Hematopoietic multipotent progenitor cell treated with erythropoietin and hydrocortisone succinate and interleukin-3 and kit ligand, for 17 days (in vitro differentiated cells): Measurements from ENCODE around the gene RB1.
"Not testable (repeated sequence)": the region's sequence is repeated elsewhere in the genome, so short reads cannot be mapped to it uniquely, and the experiment has no call there.

Experiments used
- DNase-seq: peaks from one replicate; pipeline ENCODE4 v3.0.0-alpha.2; 2015; ENCODE audit warnings: low spot score

RB1 gene

DNA sequence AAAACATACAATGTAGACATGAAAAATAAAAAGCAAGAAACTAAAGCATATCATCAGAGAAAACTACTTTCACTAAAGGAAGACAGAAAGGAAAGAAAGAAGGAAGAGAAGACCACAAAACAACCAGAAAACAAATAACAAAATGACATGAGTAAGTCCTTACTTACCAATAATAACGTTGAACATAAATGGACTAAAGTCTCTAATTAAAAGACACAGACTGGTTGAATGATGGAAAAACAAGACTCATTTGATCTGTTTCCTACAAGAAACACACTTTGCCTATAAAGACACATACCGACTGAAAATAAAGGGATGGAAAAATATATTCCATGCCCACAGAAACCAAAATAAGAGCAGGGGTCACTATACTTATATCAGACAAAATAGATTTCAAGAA, 46.0 kb downstream of the RB1 start:
- no peak for DNase-seq

DNA sequence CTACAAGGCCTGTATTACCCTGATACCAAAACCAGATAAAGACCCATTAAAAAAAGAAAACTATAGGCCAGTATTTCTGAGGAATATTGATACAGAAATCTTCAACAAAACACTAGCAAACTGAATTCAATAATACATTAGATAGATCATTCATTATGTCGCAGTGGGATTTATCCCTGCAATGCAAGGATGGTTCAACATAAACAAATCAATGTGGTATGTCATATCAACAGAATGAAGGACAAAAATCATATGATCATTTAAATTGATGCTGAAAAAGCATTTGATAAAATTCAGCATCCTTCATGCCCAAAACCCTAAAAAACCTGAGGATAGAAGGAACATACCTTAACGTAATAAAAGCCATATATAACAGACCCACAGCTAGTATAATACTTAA, 50.0 kb downstream of the RB1 start:
- no peak for DNase-seq

DNA sequence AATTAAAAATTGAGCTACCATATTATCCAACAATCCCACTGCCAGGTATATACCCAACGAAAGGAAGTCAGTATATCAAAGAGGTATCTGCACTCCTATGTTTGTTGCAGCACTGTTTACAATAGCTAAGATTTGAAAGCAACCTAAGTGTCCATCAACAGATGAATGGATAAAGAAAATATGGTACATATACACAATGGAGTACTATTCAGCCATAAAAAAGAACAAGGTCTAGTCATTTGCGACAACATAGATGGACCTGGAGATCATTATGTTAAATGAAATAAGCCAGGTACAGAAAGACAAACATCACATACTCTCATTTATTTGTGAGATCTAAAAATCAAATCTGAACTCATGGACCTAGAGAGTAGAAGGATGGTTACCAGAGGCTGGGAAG, 52.0 kb downstream of the RB1 start:
- DNase-seq = not testable (repeated sequence)

DNA sequence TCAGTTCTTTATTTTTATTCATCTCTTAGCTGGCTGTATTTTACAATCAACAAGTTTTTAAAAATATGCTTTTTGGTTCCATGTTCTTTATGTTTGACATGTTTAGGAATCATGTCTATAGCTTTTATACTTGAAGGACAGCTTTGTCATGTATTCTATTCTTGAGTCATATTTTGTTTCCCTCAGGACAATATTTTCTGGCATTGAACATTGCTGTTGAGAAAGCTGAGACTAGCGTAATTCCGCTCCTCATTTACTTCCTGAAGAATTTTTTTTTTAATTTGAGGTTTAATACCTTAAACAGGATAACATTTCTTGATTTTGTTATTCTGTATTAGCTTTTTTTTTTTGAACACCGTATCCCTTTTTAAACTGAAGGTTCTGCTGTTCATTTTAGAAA, 53.2 kb downstream of the RB1 start:
- no peak for DNase-seq

DNA sequence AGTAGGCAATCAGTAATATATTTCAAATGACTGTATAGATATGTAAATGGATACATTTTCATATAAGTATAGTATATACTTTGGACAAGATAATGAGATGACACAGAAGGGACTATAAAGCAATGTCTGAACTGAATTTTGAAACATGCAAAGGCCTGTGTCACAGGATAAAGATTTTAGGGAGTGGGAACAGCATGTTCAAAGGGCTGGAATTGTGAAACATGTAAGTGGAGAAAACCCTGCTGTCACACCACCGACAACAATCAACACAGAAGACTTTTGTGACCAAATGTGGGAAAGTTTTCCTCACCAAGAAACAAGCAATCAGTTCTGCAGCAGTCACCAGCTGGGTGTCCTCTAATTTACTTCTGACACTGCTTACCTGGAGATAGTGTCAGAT, 66.4 kb downstream of the RB1 start:
- no peak for DNase-seq

DNA sequence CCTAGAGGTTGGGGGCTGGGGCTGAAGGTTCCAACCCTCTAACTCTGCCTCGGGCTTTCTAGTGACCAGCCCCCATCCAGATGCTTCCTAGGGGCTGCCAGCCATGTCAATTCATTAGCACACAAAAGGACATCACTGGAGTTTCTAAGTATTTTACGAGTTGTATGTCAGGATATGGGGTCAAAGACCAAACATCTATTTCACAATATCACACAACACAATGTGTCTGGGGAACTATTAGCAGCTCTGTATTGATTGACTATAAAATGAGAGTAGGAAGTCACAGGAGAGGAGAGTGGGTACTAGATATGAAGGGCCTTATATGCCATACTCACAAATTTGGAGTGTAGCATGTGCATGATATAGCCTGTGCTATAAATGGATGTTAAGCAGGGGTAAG, 67.3 kb downstream of the RB1 start:
- no peak for DNase-seq

DNA sequence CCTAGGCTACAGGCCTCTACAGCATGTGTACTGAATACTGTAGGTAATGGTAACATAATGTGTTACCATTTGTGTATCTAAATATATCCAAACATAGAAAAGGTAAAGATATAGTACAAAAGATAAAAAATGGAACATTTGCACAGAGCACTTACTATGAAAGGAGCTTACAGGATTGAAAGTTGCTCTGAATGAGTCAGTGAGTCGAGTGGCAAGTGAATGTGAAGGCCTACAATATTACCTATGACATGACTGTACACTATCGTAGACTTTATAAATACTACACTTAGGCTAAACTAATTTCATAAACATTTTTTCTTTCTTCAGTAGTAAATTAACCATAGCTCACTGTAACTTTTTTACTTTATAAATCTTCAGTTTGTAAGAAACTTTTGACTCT, 74.3 kb downstream of the RB1 start:
- DNase-seq = no peak

DNA sequence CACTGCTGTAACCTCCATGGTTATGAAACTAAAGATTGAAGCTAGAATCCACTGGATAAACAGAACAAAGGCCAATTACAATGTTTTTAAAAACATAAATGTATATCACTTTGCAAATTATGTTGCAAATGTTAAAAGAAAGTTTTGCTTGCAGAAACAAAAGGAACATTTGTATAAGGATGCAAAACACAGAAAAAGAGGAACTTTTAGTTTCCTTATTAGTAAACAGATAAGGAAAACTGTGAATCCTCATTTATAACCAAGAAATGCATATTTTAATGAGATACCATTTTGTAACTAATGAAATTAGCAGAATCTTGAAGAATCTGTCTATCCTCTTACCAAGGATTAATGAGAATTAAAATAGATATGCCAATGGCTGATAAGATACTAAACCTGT, 77.0 kb downstream of the RB1 start:
- no peak for DNase-seq

DNA sequence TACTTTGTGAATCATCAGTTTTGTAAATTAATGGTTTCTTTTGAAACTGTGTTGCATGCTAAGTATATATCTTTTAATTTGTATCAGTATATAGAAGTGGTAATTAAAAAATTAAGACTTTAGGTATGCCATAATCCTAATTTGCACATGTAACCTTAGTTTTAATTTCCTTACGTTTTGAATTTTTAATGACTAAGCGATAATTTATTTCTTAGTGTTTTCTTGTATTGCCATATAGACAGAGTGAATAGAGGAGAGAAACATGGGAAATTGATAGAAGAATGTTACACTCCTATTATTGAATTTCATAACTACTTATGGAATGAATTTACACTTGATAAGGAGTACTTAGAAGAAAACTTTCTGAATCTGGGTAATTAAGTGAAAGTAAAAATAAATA, 79.8 kb downstream of the RB1 start:
- DNase-seq = no peak

DNA sequence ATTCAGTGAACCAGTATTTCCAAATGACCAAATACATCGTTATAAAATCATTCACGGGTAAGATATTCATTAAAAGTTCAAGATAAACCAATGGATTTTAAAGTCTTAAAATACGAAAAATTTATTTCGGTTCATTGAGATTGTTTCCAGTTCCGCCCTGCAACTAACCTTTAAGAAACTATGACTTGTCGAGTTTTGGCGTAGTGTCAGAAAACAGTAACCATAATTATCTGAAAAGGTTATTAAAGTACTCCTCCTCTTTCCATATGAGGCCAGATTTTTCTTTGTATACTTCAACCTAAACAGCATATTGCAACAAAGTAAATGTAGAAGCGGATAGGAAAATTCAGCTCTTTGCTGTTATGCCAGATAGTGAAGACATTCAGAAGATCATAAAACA, 83.3 kb downstream of the RB1 start:
- no peak for DNase-seq

DNA sequence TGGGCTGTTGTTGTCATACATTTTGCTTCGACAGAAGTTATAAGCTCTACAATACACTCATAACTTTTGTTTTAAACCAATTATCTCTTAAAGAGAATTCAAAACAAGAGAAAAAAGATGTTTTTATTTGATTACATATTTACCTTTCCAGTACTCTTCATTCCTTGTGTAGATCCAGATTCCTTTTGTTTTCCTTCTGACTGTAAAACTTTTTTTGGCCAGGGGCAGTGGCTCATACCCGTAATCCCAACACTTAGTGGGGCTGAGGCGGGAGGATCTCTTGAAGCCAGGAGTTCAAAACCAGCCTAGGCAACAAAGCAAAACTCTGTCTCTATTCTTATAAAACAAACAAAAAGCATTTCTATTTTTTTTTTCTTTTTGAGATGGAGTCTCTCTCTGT, 87.7 kb downstream of the RB1 start:
- DNase-seq = no peak

DNA sequence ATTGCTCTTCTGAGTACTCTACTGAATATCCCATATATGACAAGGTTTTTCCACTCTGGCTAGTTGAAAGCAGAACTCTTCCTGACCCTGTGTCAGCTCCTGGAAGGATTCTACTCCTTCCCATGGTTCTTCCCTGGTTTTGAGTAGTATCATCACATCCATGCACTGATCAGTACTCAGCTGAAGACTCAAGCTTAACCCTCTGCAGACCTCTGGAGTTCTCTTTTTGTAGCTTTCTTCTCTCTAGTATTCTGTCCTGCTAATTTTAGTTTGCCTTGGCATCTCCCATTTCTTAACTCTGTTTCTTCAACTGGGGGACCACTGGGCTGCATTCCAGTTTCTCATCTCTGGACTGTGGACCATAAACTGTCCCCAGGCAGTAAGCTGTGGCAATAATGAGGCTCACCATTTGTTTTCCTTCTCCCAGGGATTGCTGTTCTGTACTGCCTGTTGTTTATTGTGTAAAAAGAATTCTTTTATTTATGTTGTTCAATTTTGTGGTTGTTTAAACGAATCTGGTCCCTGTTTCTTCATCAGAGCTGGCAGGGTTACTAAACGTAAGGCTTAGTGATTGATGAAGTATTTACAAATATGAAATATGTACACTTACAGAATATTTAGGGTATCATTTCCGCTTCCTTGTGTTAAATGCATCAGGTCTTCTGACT, 89.6 kb downstream of the RB1 start:
- no peak for DNase-seq

DNA sequence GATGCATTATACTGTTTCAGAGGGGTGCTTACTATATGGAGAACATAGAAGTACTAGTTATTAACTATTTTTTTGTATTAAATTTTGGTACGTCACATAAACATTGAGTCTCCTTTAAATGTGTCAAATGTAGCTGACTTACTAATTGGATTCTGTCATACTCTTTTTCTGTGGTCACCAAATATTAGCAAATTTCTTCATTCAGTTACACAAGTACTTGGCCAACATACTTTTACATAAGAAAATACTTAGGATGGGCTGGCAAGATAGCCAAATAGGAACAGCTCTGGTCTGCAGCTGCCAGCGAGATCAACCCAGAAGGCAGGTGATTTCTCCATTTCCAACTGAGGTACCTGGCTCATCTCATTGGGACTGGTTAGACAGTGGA, 90.1 kb downstream of the RB1 start:
- DNase-seq = no peak

DNA sequence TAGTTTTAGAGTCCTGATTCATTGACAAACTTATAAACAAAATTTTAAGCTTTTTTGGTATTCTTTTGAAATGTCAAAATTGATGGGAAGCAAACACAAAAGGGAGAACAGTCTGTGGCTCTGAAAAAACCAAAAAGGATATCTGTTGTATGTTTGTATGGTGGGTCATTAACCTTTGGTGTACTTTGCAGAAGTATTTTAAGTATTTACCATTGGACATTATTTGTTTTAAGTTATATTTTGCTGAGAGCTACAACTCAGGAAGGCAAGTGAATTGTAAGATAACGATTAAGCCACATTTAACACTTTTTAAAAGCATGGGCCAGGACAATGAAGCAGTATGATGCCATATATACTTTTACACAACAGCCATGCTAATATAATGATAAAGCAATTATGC, 94.2 kb downstream of the RB1 start:
- no peak for DNase-seq

DNA sequence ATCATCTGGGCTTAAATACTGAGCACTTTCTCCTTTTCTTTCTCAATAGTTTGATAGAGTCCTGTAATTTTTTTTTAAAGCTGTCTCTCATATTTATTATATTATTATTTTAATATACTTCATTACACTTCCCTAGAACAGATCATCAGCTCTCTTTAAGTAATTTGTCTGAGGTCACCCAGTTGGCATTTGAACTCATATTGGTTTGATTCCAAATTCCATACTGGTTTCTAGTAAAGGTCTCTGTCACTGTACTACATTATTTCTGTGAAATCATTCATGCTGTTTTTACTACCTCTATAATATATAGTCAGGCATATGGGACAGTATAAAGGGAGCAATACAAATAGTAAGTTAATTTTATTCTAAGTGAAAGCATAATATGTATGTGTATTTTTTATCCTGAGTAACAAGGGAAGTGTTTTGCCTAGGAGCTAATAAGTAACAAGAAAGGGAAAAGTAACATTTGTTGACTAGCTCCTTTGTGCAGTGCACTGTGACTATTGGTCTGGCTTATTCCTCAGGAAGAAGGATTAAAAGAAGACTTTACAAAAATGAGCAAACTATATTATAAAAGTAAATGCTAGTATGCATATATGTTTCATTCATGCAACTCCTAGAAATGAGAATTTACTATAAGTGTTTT, 95.0 kb downstream of the RB1 start:
- DNase-seq = no peak

DNA sequence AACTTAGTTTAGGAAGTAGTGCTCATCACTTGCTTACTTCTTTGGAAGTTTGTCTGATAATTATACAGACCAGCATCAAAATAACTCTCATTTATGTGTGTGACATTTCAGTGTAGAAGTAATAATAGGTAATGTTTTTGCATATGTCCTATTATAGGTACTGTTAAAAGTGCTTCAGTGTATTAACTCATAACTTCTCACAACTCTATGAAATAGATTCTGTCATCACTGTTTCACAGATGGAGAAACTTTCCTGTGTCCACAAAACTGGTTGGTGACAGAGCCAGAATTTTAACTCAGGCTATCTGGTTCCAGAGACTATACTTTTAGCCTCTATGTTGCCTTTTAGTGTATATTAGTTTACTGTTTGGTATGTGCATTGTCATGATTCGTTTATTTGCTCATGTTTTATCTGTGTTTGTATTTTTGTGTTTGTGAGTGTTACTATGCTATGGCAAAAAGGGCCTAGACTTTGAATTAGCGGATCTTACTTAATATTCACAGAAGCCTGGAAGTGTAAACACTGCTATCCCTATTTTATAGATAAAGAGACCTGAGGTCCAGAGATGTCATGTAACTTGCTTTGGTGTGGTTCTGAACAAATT, 96.6 kb downstream of the RB1 start:
- DNase-seq = no peak

DNA sequence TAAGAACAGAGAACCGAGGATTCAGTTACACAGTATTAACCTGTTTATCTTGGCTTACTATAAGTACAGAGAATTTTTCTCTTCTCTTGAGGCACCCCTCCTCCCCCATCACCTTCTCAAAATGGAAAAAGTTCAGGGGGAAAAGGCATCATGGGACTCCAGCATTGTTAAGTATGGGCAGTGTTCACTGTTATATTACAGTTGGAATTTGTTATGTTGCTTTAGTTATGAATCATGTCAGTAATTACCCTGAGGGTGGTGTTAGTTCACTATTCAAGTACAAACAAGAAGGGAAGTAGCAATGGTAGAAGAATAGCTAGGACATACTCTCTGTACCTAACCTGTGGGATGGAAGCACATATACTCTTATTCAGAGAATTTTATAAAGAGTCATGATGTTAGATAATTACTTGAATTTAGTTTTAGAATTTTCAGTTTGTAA, 97.3 kb downstream of the RB1 start:
- no peak for DNase-seq

DNA sequence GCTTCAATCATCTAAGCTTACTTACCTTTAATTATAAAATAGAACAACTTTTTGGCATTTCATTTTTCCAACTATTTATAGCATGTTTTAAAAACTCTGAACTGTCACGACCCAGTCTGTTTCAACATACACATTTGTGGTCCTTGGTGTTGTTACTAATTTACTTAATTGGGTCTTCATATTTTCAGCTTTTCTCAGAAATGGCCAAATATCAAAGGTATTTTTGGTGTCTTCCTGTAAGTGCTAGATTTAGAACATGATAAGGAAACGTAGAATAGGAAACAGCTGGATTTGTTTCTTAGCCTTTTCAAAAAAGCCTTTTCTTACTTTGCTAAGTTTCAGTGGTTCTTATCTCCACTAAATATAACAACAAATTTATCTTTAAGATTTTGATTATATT, 97.9 kb downstream of the RB1 start:
- DNase-seq = no peak

DNA sequence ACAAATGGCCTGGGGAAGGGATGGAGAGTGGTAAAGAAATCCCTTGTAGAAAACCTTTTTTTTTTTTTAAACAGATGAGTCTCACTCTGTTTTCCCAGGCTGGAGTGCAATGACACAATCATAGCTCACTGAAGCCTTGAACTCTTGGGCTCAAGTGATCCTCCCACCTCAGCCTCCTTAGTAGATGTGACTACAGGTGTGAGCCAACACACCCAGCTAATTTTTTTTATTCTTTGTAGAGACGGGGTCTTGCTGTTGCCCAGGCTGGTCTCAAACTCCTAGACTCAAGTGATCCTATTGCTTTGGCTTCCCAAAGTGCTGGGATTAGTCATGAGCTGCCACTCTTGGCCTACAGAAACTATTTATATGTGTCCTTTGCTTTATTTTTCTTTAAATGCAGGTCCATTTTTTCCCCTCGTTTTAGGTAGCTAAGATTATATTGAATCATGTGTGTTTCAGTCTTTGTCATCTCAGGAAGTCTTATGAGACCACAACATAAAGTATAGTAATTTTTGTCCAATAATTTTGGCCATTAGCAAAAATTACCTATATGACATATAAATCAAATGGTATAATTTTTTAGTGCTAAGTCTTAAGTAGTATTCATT, 98.9 kb downstream of the RB1 start:
- DNase-seq = no peak

DNA sequence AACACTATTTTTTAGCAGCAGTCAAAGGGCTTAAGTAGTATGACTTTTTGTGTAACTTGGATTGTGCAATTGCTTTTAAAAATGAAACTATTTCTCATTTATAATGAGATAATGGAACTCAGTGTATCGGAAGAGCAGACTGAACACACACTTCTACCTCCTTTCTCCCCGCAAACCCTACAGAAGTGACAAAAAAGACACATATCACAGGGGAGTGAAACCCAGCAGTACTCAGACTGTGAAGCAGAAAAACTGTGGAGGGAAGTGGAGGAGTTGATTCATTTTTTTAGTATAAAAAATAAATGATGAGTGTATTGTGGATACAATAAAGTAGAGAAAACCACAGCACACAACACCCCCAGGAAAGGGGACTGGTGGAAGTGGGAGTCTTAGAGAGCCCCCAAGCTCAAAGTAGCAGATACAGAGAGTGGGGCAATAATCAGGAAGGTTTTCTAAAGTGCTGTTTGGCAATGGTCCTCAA, 99.6 kb downstream of the RB1 start:
- DNase-seq = no peak

DNA sequence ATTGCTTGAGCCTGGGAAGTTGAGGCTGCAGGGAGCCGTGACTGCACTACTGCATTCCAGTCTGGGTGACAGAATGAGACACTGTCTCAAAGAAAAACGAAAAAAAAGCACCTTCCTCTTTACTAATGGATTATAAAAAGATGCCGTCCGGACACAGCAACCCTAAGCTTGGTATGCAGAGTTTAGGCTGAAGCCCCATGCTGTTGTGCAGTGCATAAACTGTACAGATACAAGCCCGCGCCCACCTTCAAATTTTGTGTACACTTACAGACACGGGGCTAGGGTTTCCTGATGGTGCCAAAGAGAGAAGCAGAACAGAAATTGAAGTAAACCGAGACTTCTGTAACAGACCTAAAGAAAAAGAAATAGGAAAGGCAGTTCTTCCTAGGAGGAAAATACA, 100.4 kb downstream of the RB1 start:
- no peak for DNase-seq

DNA sequence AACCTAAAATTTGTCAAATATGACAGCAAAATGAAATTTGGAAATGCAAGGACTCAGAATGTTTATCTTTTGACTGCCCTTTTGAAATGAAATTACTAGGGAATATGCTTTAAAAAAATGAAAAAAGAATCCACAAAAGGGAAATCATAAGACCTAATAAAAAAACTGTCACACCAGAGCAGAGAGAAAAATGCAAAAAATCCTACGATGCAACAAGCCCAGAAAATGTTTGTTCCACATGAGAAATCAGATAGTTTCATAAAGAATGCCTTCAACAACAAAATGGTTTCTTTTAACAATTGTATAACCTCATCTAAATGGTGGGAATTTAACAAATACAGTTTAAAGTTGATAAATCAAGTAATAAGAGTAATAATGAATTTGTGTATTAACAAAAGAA, 101.4 kb downstream of the RB1 start:
- no peak for DNase-seq

DNA sequence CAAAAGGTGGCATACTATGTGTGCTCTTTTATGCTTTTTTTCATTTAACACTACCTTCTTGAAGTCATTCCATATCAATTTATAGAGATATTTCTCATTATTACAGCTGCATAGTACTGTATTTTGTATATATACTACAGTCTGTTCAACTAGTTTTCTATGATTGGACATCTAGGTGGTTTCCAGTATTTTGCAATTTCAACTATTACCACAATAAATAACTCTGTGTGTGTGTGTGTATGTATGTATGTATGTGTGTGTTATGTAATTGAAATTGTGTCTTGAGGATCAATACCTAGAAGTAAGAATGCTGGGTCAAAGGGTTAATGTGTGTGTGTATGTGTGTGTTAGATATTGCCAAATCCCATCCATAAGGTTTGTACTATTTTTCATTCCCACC, 102.3 kb downstream of the RB1 start:
- DNase-seq = no peak
